ENCODE data around the gene APPBP2. TPM values are rescaled to one million over a fixed set of nuclear protein-coding genes. Genes with fewer than 3 reads are reported as not detected.
A peak's percentile ranks its signal among the peaks of the same experiment; 100 is the strongest.

The APPBP2 gene
- total RNA-seq, 2 experiments from 2014 or later, result 25.9 to 31.8 TPM

DNA sequence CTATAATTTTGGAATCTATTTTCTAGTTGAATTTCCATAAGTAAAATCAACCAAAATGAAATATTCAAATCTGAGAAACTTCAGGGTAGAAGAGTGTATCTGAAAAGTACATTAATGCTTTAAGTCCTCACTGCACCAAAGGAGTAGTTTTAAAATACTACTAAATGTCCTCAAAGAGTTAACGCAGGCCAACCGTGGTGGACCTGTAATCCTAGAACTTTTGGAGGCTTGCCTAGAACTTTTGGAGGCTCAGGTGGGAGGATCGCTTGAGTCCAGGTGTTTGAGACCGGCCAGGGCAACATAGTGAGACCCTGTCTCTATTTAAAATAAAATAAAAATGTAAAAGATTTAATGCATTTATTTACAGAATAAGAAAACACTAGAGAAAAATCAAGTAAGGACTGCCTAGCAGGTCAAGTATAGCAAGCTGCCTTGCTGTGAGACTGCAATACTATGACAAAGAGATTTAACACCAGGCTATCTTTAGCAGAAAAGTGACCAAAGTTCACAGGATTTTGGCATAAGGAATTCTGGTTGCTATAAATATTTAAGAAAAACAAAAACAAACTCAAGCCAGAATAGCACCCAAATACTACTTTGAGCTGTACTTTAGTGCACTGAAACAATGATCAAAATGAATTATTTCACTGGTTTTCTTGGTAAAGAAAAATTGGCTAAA is 62.7 kb downstream of the APPBP2 start:
- ATAC-seq, result no peak
- peaks cover 24% of the 10 kb centered on the region for H3K36me3 Mint-ChIP-seq
- H3K9me3 Mint-ChIP-seq (ENCODE audit: low read depth), result no peaks in the 10 kb centered on the region
- CTCF ChIA-PET, result no interaction called here
- H3K27ac Mint-ChIP-seq, result no peak overlapping the region
- no peak for DNase-seq
- H3K4me1 Mint-ChIP-seq, result no peaks in the 10 kb centered on the region
- no peak overlapping the region for H3K4me3 Mint-ChIP-seq
- no peaks in the 10 kb centered on the region for H3K27me3 Mint-ChIP-seq

DNA sequence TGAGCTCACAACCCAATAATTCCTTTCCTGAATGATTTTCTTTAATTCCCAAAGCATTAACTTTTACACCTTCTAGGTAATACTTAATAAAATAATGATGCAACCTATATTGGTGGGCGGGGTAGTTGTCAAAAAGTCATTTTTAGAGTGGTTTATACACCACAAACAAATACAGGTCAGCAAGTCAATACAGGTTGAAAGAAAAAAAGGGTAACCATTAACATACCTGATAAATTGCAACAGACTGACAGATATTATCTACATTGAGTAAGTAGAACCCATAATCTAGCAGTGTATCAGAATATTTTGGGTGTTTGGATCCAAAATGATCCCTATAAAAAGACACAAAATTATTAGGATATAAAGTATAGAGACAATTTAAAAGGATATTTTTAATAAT is 64.5 kb downstream of the APPBP2 start:
- DNase-seq (no peak), ATAC-seq (no peak)
- peaks cover 36% of the 10 kb centered on the region for H3K36me3 Mint-ChIP-seq
- H3K4me1 Mint-ChIP-seq, result no peaks in the 10 kb centered on the region
- no peak overlapping the region for H3K4me3 Mint-ChIP-seq
- H3K27ac Mint-ChIP-seq, result no peak overlapping the region
- H3K9me3 Mint-ChIP-seq (ENCODE audit: low read depth), result no peaks in the 10 kb centered on the region
- H3K27me3 Mint-ChIP-seq, result no peaks in the 10 kb centered on the region
- CTCF ChIA-PET, result no interaction called here

DNA sequence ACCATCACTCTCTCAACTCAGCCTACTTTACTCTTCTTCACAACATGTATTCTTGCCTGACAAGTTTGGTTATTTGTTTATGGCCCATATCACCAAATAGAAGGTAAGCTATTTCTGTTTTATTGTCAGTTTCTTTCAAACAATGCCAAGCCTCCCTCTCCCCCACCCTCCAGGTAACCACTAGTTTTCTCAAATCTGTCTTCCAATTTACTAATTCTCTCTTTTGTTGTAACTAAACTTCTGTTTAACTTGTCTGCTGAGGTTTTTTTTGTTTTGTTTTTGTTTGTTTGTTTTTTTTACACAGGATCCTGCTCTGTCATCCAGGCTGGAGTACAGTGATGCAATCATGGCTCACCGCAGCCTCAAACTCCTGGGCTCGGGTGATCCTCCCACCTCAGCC is 68.9 kb downstream of the APPBP2 start:
- Mint-ChIP-seq H3K27ac (no peak overlapping the region), H3K4me1 (no peaks in the 10 kb centered on the region), H3K36me3 (peaks cover 42% of the 10 kb centered on the region), H3K4me3 (no peak overlapping the region), H3K27me3 (no peaks in the 10 kb centered on the region), H3K9me3 (ENCODE audit: low read depth) (no peaks in the 10 kb centered on the region)
- DNase-seq (no peak), ATAC-seq (no peak)
- CTCF ChIA-PET, result no interaction called here

DNA sequence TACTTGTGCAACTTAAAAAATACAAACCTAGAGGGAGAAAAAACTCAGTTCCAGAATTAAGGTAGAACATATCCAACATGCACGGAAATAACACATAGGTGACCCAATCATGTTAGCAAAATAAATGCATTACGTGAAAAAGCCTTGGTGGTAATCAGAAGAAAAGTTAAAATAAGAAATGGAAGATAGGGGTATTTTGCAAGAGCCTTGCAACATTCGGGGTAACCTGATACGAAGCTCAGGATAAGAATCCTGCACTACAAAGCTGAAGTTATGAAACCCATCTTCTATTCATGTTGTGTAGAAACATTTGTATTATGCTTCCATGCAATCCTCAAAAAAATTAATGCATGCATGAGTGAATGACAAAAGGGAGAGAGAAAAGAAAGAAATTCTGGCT is 70.7 kb downstream of the APPBP2 start:
- CTCF ChIA-PET, result no interaction called here
- ATAC-seq (no peak), DNase-seq (no peak)
- H3K27ac Mint-ChIP-seq, result no peak overlapping the region
- H3K27me3 Mint-ChIP-seq, result no peaks in the 10 kb centered on the region
- no peak overlapping the region for H3K4me3 Mint-ChIP-seq
- H3K36me3 Mint-ChIP-seq, result peaks cover 35% of the 10 kb centered on the region
- no peaks in the 10 kb centered on the region for H3K4me1 Mint-ChIP-seq
- H3K9me3 Mint-ChIP-seq (ENCODE audit: low read depth), result no peaks in the 10 kb centered on the region

DNA sequence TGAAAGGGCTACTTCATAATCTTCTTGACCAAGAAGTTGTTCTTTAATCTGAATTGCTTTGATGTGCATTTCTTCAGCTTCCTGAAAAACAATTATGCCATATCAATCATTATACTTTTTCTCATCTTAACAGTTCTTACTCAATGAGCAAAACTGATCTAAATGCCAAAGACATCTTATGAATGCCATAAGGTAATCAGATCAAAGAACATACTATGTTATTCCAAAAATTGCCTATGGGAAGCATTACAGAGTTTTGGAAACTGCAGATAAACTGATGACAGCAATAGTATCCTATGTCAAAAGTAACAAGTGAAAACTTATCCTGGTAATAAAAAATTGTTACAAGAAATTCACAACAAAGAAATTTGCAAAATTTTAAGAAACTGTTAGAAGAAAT is 74.1 kb downstream of the APPBP2 start:
- Mint-ChIP-seq H3K4me1 (no peaks in the 10 kb centered on the region), H3K27me3 (no peaks in the 10 kb centered on the region), H3K36me3 (peaks cover 31% of the 10 kb centered on the region), H3K27ac (no peak overlapping the region), H3K9me3 (ENCODE audit: low read depth) (no peaks in the 10 kb centered on the region), H3K4me3 (no peak overlapping the region)
- ATAC-seq, result no peak
- CTCF ChIA-PET, result no interaction called here
- DNase-seq, result no peak

DNA sequence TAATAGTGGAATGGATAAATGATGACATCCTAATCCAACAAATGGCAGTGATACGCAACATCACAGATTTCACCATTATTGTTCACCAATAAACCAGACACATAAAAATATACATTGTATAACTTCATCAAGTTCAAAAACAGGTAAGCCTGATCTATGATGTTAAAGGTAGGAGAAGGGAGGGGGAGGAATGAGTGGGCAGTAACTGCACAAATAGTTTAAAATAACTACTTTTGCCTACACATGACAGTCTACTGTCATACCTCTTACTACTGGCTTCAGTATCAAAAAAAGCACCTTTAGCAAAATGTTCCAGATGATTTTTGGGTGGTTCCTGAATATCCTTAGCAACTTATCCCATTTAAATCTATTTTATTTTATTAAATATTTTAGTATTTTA is 75.0 kb downstream of the APPBP2 start:
- Mint-ChIP-seq H3K4me3 (no peak overlapping the region), H3K4me1 (no peaks in the 10 kb centered on the region), H3K9me3 (ENCODE audit: low read depth) (no peaks in the 10 kb centered on the region), H3K27ac (no peak overlapping the region), H3K27me3 (no peaks in the 10 kb centered on the region), H3K36me3 (peaks cover 25% of the 10 kb centered on the region)
- no peak for ATAC-seq
- no peak for DNase-seq
- CTCF ChIA-PET, result no interaction called here

DNA sequence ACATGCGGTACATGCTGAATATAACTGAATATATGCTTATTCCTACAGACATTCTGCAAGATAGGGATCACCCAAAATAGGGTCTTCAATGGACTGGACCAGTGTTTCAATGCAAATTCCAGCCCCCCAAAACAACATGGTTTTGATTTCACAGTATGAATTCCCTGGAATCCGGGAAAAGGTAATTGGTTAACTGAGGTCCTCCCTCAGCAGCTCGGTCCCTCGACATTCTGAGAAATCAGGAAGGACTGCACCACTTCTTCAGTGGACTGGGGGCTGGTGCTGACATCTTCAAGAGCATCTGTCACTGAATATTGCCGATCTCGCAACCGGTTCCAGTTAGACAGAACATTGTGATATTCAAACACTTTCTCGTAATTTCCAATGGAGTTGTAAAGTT is 78.7 kb downstream of the APPBP2 start:
- Mint-ChIP-seq H3K9me3 (ENCODE audit: low read depth) (no peaks in the 10 kb centered on the region), H3K36me3 (peaks cover 16% of the 10 kb centered on the region), H3K27ac (no peak overlapping the region), H3K4me3 (no peak overlapping the region), H3K4me1 (no peaks in the 10 kb centered on the region), H3K27me3 (no peaks in the 10 kb centered on the region)
- CTCF ChIA-PET, result no interaction called here
- no peak for ATAC-seq
- no peak for DNase-seq

DNA sequence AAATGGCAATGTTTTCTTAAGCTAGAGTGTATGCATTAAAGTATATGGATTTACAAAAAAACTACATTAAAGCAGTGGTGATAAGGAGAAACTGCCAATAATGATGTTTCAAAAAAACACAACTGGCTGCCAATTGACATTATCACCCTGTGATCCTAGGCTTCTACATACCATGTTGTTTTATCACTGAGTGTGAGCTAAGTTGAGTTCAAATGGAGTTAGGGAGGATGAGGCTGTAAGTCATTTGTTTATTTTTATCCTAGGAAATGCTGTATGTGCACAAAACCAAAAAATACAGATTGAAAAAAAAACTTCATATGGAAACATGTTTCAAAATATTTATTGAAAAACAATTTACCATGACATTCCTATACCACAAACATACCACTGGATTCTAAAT is 80.9 kb downstream of the APPBP2 start:
- Mint-ChIP-seq H3K36me3 (peaks cover 13% of the 10 kb centered on the region), H3K9me3 (ENCODE audit: low read depth) (no peaks in the 10 kb centered on the region), H3K4me3 (no peak overlapping the region), H3K4me1 (no peaks in the 10 kb centered on the region), H3K27ac (no peak overlapping the region), H3K27me3 (no peaks in the 10 kb centered on the region)
- DNase-seq (no peak), ATAC-seq (no peak)
- CTCF ChIA-PET, result interaction anchor here (1.6 kb wide), 1 partner anchor 214 kb away, joined by 3 read pairs; no protein-coding TSS in a partner anchor

DNA sequence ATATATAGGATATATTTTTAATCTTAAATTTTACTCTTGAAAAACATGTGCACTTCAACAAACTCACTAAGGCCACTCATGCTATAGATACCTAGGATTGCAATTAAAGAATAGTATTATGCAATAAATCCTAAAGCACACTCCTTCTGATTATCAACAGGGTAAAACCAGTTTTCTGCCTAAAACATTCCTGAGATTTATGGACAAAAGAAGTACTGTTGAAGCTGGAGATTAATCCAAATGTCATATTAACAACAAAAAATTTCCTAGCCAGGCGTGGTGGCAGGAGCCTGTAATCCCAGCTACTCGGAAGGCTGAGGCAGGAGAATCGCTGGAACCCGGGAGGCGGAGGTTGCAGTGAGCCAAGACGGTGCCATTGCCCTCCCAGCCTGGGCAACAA is 82.3 kb downstream of the APPBP2 start:
- H3K27me3 Mint-ChIP-seq, result no peaks in the 10 kb centered on the region
- CTCF ChIA-PET, result no interaction called here
- no peak overlapping the region for H3K4me3 Mint-ChIP-seq

DNA sequence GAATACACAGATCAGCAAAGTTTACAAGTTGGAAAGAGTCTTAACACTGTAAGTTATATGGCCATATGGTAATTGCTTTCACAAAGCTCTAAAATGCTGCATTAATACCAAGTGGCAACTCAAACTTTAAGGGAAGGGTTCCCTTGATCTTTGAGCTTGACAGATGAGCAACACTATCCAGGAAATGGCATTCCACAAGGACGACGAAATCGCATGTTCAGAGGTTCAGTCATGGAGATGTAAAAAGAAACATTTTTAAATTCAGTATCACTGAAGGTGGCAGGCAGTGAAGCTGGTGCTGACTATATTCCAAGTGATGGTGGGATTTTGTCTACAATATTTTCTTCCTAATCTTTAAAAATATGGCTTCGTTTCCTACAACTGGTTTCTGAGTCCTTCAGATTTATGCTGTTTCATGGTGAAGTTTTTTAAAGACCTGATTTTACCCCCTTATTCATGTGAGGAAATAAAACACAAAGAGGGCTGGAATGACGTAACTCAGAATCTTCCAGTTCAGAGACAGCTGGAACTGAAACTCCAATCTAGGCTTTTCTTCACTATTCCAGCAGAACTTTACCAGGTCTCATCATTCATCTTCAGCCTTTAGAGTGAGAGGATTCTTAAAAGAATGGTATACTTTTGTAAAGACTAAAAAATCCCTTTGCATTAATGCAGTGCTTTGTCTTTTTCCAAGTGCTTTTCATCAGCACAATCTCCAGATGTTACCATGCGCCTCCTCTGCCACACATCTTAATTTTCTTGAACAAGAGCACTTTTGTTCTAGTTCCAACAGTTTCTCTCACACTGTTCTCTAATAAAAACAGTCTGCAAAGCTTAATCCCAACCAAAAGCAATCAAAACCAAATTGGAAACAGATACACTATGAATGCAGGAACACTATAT is 83.5 kb downstream of the APPBP2 start:
- DNase-seq (no peak), ATAC-seq (no peak)
- Mint-ChIP-seq H3K27ac (no peak overlapping the region), H3K9me3 (ENCODE audit: low read depth) (no peaks in the 10 kb centered on the region), H3K4me1 (no peaks in the 10 kb centered on the region), H3K36me3 (peaks cover 4% of the 10 kb centered on the region), H3K27me3 (no peaks in the 10 kb centered on the region), H3K4me3 (no peak overlapping the region)
- CTCF ChIA-PET, result interaction anchor here (0.9 kb wide), 1 partner anchor 211 kb away, joined by 3 read pairs; no protein-coding TSS in a partner anchor

More for the DNA sequence above, 82.3 kb downstream of the APPBP2 start:
- DNase-seq, result no peak
- Mint-ChIP-seq H3K9me3 (ENCODE audit: low read depth) (no peaks in the 10 kb centered on the region), H3K27ac (no peak overlapping the region), H3K4me1 (no peaks in the 10 kb centered on the region), H3K36me3 (peaks cover 11% of the 10 kb centered on the region)
- ATAC-seq, result no peak

DNA sequence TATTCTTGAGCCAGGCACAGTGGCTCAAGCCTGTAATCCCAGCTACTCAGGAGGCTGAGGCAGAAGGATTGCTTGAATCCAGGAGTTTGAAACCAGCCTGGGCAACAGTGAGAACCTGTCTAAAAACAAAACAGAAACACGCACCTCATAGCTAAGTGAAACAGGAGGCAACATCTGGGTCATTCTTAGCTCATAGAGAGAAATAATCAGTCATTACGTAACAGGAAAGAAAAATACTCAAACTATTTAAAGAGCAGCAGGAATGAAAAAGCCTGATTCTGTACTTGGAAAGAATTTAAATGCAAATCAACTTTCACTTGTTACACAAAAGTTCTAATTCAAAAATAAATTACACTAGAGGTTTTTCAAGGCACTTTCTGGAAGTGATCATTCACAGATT is 86.5 kb downstream of the APPBP2 start:
- peaks cover 2% of the 10 kb centered on the region for H3K27me3 Mint-ChIP-seq
- DNase-seq, result no peak
- H3K4me3 Mint-ChIP-seq, result no peak overlapping the region
- no peak for ATAC-seq
- CTCF ChIA-PET, result interaction anchor here (1.1 to 1.2 kb wide), 2 partner anchors 298 to 300 kb away, joined by 3 read pairs; no protein-coding TSS in a partner anchor
- H3K9me3 Mint-ChIP-seq (ENCODE audit: low read depth), result no peaks in the 10 kb centered on the region
- peaks cover 4% of the 10 kb centered on the region for H3K4me1 Mint-ChIP-seq
- H3K36me3 Mint-ChIP-seq, result no peaks in the 10 kb centered on the region
- H3K27ac Mint-ChIP-seq, result no peak overlapping the region

DNA sequence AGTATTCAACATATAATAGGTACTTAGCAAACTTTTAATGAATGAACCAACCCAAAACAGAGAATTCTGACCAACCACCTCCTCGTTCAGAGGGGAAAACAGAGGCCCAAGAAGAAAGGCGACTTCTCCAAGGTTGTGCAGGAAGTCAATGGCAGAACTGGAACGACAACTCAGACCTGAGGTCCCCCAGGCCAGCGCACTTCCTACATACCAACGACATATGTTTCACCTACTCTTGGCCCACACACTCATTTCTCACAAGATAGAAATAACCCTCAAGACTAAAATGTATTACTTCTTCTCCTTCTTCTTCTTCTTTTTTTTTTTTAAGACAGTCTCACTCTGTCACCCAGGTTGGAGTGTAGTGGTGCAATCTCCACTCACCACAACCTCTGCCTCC is 89.4 kb downstream of the APPBP2 start:
- Mint-ChIP-seq H3K27ac (no peak overlapping the region), H3K27me3 (peaks cover 2% of the 10 kb centered on the region), H3K36me3 (no peaks in the 10 kb centered on the region), H3K9me3 (ENCODE audit: low read depth) (no peaks in the 10 kb centered on the region), H3K4me3 (no peak overlapping the region), H3K4me1 (peaks cover 4% of the 10 kb centered on the region)
- DNase-seq, result no peak
- ATAC-seq, result no peak
- CTCF ChIA-PET, result interaction anchor here (0.9 to 1.0 kb wide), 2 partner anchors 38 to 295 kb away, joined by 3 read pairs; no protein-coding TSS in a partner anchor

DNA sequence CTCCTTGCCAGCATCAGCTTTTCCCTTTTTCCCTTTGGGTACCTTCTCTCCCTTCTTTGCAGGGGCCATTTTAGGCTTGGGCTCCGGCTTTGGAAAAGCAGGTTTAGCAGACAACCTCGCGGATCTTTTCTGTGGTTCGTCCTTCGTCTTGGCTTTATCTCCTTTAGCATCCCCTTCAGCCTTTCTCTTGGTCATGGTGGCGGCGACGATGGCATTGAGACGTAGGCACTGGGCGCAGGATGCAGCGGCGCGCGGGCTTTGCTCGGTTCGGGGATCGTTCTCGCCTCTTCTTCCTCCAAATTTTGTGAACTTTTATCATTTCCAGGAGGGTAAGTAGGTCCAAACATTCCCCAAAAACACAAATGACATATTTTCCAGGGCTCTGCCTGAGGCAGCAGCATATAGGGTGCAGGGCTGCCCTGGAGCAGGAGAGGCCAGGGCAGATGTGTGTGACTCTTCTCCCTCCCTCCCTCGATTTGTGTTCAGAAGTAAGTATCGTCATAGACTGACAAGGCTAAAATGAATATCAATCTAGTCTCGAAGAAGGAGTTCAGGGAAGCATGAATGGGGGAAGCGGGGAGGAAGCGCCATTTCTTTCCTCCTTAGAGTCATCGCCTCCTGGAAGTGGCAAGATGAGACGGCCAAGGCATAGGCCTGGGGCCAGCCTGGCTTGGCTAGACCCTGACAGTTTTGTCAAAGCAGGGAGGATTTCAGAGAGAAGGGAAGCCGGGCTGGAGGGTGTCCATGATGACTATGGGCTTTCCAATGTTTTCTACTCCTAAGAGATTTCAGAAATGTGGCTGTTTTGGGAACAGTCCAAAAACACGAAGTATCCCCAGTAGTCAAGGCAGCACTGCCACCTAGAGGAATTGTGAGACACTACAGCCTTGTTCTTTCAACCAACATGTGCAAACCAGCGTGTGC is 90.5 kb downstream of the APPBP2 start:
- Mint-ChIP-seq H3K9me3 (ENCODE audit: low read depth) (no peaks in the 10 kb centered on the region), H3K27ac (no peak overlapping the region), H3K27me3 (peaks cover 2% of the 10 kb centered on the region), H3K4me3 (no peak overlapping the region), H3K36me3 (no peaks in the 10 kb centered on the region), H3K4me1 (peaks cover 4% of the 10 kb centered on the region)
- DNase-seq (peak; percentile 63), ATAC-seq (peak; percentile 67)
- CTCF ChIA-PET, result interaction anchor here (0.9 to 1.0 kb wide), 2 partner anchors 37 to 294 kb away, joined by 3 read pairs; no protein-coding TSS in a partner anchor

Measured in activated CD8-positive, alpha-beta memory T cell treated with anti-CD3 and anti-CD28 coated beads, Interleukin-2, amount 10 ng/mL, durations not matched to agents 7 days and 5 days (primary cell).